Sigmoid colon (tissue), 4 donors: ENCODE data around the gene ELMOD3.

Experiments used
- POLR2A ChIP-seq, 2 donors: fragments of 450-650 bp; IDR thresholded peaks; one replicate each; pipeline ENCODE4 v1.6.1; 2016; ENCODE audit warnings: antibody characterized with exemption in 2 of 2, mild to moderate bottlenecking in 2 of 2, moderate library complexity in 2 of 2
- POLR2AphosphoS5 ChIP-seq, 4 donors: sonication (generic); formaldehyde crosslinking; IDR thresholded peaks; one replicate each; pipeline ENCODE4 v1.6.1; 2017; ENCODE audit warnings: antibody characterized with exemption in 4 of 4
- TF ChIP-seq, protein P1 (sequence below), 4 experiments: fragments of 450-650 bp in 3 of 4; fragments of 200-600 bp in 1 of 4; IDR thresholded peaks; one replicate each; pipeline ENCODE4 v1.5.1; 2016 to 2019; ENCODE audit warnings: antibody characterized with exemption in 4 of 4, mild to moderate bottlenecking in 3 of 4, moderate library complexity in 2 of 4

DNA sequence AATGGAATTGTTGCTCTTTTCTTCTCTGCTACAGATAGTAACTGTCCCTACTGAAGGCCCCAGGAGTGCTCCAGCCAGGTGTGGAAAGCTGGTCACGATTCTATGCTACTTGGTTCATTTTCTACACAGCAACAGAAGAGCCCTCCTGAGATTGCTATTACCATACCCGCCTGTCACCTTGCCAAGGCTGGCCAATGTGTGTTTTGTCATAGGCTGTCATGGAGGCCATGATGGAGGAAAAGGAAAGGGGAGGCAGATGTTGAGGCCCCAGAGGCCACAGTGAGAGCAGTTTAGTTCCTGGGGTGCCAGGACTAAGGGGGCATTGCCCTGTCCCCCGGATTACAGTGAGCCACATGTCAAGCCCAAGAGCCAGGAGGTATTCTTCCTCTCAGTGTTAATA is 952 bp downstream of the ELMOD3 start:
- TF ChIP-seq, protein P1, sequence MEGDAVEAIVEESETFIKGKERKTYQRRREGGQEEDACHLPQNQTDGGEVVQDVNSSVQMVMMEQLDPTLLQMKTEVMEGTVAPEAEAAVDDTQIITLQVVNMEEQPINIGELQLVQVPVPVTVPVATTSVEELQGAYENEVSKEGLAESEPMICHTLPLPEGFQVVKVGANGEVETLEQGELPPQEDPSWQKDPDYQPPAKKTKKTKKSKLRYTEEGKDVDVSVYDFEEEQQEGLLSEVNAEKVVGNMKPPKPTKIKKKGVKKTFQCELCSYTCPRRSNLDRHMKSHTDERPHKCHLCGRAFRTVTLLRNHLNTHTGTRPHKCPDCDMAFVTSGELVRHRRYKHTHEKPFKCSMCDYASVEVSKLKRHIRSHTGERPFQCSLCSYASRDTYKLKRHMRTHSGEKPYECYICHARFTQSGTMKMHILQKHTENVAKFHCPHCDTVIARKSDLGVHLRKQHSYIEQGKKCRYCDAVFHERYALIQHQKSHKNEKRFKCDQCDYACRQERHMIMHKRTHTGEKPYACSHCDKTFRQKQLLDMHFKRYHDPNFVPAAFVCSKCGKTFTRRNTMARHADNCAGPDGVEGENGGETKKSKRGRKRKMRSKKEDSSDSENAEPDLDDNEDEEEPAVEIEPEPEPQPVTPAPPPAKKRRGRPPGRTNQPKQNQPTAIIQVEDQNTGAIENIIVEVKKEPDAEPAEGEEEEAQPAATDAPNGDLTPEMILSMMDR (IDR thresholded peaks at IDR 0.05): no peak
- no peak for TF ChIP-seq POLR2A (IDR thresholded peaks at IDR 0.05)
- TF ChIP-seq POLR2AphosphoS5 (IDR thresholded peaks at IDR 0.05): no peak
